ENCODE results near the gene PRDM1. TPM values are rescaled to one million over a fixed set of nuclear protein-coding genes. Genes with fewer than 3 reads are reported as not detected.

Gene PRDM1
- total RNA-seq, 2 experiments from 2014 or later, result 24.6 to 24.7 TPM

DNA sequence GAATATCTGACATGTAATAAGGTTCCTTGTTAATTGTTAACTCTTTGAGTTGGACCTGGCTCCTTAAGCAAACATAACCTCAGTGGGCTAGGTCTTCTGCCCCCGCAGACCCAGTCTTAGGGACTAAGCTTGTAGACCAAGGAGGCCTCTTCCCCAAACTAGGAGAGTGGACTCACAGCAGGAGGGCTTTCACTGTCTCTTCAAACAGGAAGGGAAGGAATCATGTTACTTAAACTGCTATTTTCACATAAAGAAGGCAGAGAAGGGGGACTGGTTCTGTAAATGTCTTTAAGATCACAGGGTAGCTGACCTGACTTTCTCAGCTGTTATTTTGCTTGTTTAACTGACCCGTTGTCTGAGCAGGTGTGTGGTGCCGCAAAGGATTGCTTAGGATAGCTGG is 34.9 kb upstream of the PRDM1 start:
- Mint-ChIP-seq H3K4me1 (ENCODE audit: low read depth) (peaks cover 5% of the 10 kb centered on the region), H3K27ac (no peak overlapping the region), H3K9me3 (no peaks in the 10 kb centered on the region), H3K36me3 (ENCODE audit: low read depth) (no peaks in the 10 kb centered on the region), H3K4me3 (no peak overlapping the region), H3K27me3 (peaks cover 3% of the 10 kb centered on the region)
- TF ChIP-seq, protein P1, sequence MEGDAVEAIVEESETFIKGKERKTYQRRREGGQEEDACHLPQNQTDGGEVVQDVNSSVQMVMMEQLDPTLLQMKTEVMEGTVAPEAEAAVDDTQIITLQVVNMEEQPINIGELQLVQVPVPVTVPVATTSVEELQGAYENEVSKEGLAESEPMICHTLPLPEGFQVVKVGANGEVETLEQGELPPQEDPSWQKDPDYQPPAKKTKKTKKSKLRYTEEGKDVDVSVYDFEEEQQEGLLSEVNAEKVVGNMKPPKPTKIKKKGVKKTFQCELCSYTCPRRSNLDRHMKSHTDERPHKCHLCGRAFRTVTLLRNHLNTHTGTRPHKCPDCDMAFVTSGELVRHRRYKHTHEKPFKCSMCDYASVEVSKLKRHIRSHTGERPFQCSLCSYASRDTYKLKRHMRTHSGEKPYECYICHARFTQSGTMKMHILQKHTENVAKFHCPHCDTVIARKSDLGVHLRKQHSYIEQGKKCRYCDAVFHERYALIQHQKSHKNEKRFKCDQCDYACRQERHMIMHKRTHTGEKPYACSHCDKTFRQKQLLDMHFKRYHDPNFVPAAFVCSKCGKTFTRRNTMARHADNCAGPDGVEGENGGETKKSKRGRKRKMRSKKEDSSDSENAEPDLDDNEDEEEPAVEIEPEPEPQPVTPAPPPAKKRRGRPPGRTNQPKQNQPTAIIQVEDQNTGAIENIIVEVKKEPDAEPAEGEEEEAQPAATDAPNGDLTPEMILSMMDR (IDR thresholded peaks at IDR 0.05), result no peak
- CTCF ChIA-PET, result no interaction called here
- no peak for ATAC-seq
- intact Hi-C loops (cut with micrococcal nuclease), result no loop called here
- DNase-seq, result no peak
- POLR2A ChIA-PET, result no interaction called here

DNA sequence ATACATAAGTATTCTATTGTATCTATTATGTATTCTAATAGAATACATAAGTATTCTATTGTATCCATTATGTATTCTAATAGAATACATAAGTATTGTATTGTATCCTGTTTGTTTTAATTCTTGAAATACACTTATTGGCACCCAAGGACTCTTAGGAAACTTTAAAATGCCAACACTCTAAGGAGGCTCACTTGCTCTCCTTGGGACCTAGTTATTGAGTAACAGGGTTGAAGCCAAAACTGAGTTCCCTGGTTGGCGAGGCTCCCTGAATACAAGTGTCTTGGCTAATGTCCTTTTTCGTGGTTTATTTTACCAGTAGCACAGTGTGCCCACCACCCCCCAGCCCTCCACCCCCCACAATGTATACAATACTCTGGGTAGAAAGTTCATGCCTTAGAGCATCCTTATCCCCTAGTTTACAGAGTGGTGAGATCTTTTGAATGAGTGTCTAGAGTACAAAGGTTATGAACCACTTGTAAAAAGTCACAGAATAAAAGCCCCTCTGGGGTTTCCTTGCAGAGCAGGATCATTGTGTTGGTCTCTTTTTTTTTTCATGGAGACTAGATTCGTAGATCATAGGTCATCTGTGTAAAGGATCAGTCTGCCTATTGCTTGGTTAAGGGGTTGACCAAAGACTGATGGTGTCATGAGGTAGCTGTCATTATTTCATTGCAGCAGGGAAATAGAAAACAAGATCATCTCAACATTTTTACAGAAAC is 32.5 kb upstream of the PRDM1 start:
- H3K27ac Mint-ChIP-seq, result no peak overlapping the region
- ChIA-PET POLR2A (no interaction called here), CTCF (interaction anchor here (1.8 kb wide), 1 partner anchor 19 kb away, joined by 4 read pairs; no protein-coding TSS in a partner anchor)
- H3K36me3 Mint-ChIP-seq (ENCODE audit: low read depth), result no peaks in the 10 kb centered on the region
- TF ChIP-seq, protein P1 (IDR thresholded peaks at IDR 0.05), result no peak
- H3K4me1 Mint-ChIP-seq (ENCODE audit: low read depth), result peaks cover 14% of the 10 kb centered on the region
- no peak for ATAC-seq
- DNase-seq, result no peak
- no peaks in the 10 kb centered on the region for H3K9me3 Mint-ChIP-seq
- peaks cover 7% of the 10 kb centered on the region for H3K27me3 Mint-ChIP-seq
- H3K4me3 Mint-ChIP-seq, result no peak overlapping the region
- intact Hi-C loops (cut with micrococcal nuclease), result no loop called here

DNA sequence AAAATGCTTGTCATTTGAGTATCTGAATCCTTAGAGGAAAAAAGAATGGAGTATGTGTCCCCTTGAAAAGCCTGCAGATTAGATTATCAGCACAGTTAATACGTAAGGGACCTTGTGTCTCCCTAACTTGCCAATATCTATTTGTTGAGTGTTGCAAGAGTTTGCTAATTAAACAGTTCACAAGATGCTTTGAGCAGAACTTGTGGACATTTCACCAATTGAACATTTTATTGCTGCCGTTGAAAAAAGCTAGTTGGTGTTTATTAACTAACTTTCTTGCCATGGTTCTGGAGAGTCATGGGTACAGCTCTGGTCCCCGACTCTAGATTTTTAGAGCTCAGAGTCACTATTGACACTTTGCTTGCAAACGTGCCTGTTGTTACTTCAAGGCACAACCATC is 30.6 kb upstream of the PRDM1 start:
- Mint-ChIP-seq H3K36me3 (ENCODE audit: low read depth) (no peaks in the 10 kb centered on the region), H3K9me3 (no peaks in the 10 kb centered on the region), H3K27me3 (peaks cover 7% of the 10 kb centered on the region), H3K27ac (no peak overlapping the region), H3K4me1 (ENCODE audit: low read depth) (peaks cover 14% of the 10 kb centered on the region), H3K4me3 (no peak overlapping the region)
- ChIA-PET CTCF (interaction anchor here (0.9 to 1.8 kb wide), 3 partner anchors 17 to 63 kb away, joined by 3 to 4 read pairs (median 4); partner anchors contain the start of gene PRDM1), POLR2A (no interaction called here)
- intact Hi-C loops (cut with micrococcal nuclease), result no loop called here
- TF ChIP-seq, protein P1 (IDR thresholded peaks at IDR 0.05), result no peak
- ATAC-seq (no peak), DNase-seq (no peak)

DNA sequence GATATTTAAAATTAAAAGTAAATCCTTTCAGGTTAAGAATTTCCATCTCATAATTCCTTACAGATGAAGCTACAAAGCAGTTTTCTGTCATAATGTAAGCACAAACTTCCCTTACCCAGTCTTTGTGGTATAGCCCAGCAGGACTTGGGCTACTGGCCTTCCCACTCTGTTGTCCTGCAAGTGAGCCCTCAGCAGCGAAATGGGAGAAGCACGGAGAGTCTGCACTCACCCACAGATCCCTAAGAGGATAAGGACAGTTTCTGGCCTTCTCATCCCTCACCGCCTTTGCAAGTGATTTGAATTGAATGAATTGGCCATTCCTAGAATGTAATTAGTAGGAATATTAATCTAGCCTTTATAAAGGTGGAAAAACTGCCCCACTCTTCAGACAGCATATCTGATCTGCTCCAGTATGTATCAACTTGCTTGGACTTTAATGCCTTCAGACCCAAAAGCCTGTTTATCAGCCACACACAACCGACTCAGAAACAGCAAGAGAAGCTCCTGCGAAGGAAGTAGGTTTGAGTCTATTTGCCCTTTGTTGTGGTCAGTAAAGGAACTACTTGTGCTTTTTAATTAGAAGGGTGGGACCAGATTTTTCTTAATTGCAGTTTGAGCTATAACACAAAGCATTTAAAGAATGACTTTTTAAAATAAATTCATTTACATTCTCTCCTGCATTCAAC is 29.9 kb upstream of the PRDM1 start:
- no peaks in the 10 kb centered on the region for H3K36me3 Mint-ChIP-seq (ENCODE audit: low read depth)
- no peak overlapping the region for H3K4me3 Mint-ChIP-seq

More for the DNA sequence above, 29.9 kb upstream of the PRDM1 start:
- no peaks in the 10 kb centered on the region for H3K9me3 Mint-ChIP-seq
- ChIA-PET POLR2A (no interaction called here), CTCF (interaction anchor here (0.9 to 1.3 kb wide), 3 partner anchors 26 to 64 kb away, joined by 3 to 4 read pairs (median 3); partner anchors contain the start of gene PRDM1)
- H3K27ac Mint-ChIP-seq, result no peak overlapping the region
- intact Hi-C loops (cut with micrococcal nuclease), result no loop called here
- ATAC-seq (no peak), DNase-seq (no peak)
- TF ChIP-seq, protein P1 (IDR thresholded peaks at IDR 0.05), result no peak
- peaks cover 7% of the 10 kb centered on the region for H3K27me3 Mint-ChIP-seq
- H3K4me1 Mint-ChIP-seq (ENCODE audit: low read depth), result peaks cover 14% of the 10 kb centered on the region
